GM15510 (cell line): ENCODE data around the gene CLDN5.

Source experiments
- POLR2A ChIP-seq: IDR thresholded peaks from 3 replicates; pipeline ENCODE4 v1.6.1; 2011; ENCODE audit warnings: borderline replicate concordance; ENCODE audit not compliant: insufficient read length; ENCODE audit errors: extremely low read depth

The CLDN5 gene

DNA sequence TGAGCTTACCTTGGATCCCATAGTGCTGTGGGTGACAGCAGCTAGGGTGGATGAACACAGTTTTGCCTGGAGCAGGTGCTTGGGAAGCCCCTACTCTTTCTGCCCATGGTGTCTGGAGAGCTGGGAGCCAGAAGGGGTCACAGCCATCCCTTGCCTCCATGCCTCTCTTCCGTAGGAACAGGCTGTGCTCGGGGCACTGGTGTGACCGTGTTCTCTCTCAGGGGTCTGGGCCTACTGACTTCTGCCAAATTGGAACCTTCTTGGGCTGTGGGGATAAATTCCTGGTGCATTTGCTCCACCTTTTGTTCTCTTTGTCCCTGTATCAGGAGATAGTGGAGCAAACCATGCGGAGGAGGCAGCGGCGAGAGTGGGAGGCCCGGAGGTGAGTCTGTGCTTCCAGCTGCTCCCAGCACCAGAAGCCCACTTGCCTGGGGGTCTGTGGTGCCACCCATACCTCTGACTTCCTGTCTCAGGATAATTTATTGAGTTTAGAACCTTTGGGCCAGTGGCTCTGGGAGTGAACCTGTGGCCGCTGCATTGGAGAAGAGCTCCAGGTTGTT lies 30.1 kb downstream of the CLDN5 start:
- no peak for TF ChIP-seq POLR2A

DNA sequence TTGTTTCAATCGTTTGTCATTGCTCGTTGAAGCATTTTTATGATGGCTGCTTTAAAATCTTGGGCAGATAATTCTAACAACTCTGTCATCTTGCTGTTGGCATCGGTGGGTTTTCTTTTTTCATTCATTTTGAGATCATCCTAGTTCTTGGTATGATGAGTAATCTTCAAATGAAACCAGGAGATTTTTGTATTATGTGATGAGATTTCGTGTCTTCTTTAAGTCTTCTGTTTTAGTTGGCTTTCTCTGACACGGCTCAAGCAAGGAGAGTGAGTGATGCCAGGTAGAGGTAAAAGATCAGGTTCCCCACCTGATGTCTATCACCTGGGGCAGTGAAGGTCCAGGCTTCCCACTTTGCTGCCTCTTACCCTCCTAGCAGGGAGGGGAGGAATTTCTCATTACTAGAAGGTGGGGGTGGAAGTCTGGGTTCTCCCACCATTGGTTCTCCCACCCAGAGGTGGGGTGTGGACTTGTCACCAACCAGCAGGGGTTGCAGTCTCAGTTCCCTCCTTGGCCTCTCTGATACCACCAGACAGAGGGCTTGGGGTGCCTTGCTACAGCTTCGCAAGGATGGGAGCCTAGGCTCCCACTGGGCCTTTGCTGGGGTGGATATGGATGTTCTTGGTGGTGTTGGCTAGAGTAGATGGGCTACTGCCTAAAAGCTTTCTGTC lies 31.6 kb downstream of the CLDN5 start:
- no peak for TF ChIP-seq POLR2A

DNA sequence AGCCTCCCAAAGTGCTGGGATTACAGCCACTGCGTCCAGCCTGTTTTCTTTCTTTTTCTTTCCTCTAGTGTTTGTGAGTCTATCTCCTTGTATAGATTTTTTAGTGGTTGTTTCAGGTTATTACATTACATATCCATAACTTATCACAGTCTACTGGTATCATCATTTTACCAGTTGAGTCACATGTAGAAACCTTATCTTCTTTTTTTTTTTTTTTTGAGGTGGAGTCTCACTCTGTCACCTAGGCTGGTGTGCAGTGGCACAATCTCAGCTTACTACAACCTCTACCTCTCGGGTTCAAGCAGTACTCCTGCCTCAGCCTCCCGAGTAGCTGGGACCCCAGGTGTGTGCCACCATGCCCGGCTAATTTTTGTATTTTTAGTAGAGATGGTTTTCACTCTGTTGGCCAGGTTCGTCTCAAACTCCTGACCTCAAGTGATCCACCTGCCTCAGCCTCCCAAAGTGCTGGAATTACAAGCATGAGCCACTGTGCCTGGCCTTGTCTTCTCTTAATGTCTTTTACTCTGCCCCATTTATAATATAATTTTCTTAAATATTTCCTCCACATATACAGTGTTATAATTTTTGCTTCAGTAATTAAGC lies 33.5 kb downstream of the CLDN5 start:
- no peak for TF ChIP-seq POLR2A

DNA sequence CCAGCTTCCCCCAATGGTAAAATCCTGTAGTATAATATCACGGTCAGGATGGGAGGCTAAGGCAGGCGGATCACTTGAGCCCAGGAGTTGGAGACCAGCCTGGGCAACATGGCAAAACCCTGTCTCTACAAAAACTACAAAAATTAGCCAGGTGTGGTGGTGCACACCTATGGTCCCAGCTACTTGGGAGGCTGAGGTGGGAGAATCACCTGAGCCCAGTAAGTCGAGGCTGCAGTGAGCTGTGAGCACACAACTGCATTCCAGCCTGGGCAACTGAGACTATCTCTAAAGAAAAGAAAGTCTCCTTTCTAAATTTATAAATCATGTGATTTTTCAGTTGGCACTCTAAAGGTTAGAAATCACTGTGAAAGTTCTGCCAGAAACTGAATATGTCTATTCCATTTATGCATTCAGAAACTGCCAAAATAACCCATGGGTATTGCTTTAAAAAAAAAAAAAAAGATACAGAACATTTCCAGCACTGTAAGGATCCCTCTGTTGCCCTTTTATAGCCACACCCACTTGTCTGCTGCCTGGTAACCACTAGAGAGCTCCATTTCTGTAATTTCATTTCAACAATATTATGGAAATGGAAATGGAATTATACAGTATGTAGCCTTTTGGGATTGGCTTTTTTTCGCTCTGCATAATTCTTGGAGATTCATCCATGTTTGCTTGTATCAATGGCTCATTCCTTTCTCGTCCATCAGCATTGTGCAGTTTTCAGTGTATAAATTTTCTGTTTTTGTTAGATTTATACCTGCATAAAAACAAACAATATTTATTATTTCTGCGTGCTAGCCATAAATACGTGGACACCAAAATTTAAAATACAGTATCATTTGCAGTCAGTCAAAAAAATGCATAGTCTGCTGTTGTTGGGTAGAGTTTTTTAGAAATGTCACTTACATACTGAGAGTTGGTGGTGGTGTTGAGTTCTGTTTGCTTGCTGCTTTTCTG lies 35.0 kb downstream of the CLDN5 start:
- TF ChIP-seq POLR2A: no peak

DNA sequence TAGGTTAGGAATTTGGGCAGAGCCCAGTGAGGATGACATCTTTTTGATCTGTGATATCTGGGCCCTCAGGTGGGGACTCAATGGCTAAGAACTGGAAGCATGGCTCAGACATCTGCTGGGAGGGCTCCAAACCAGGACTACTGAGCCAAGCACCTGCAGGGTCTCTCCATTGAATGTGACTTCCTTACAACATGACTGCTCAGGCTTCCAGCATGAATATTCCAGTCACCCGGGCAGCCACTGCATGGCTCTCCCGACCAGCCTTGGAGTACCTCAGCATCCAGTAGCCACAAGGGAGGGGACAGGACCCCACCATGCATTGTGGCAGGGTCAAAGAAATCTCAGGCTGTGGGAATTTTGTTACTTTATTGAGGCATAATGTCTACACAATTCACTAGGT lies 35.9 kb downstream of the CLDN5 start:
- no peak for TF ChIP-seq POLR2A

DNA sequence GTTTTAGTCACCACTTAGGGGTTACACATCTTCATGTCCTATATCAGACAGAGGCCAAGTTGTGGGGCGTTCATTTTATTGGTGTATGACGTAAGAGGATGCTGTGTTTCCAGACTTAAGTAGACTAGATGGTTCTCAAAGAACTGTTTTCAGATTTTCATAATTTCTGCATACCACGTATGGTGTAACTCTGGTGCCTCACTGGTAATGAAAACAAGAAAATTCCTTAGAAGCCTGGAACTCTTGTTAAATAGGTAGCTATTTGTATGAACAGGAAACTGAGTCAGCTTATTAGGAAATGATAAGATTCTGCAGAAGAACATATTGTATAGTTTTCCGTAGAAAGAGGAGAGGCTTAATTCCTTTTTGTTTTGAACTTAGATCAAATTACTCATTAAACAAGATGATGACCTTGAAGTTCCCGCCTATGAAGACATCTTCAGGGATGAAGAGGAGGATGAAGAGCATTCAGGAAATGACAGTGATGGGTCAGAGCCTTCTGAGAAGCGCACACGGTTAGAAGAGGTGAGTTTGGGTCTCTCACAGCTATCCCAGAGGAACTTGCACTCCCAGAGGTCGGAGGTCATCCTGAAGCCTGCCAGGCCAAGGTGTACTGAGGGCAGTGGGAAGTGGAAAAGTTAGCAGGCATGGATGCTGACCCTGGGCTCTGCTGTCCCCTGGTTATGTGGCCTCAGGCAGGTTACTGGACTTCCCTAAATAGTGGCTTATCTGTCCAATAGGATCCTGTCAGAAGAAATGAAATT lies 40.5 kb downstream of the CLDN5 start:
- TF ChIP-seq POLR2A: no peak

DNA sequence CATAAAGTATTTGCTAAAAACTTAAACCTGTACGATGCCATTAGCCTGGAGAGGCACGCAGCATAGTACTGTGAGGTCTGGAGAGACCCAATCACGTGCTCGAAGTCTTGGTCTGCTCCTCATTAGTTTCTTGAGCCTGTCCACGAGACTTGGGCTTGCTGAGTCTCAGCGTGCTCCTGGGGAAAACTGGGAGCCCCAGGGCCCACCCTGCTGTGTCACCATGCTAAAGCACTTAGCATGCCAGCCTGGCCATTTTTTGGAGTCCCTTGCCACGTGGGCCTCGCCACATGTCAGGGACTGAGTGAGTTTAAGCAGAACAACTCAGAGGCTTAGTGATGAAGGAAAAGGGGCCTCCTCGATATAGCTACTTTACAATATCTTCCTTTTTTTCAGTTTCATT lies 41.9 kb downstream of the CLDN5 start:
- no peak for TF ChIP-seq POLR2A

DNA sequence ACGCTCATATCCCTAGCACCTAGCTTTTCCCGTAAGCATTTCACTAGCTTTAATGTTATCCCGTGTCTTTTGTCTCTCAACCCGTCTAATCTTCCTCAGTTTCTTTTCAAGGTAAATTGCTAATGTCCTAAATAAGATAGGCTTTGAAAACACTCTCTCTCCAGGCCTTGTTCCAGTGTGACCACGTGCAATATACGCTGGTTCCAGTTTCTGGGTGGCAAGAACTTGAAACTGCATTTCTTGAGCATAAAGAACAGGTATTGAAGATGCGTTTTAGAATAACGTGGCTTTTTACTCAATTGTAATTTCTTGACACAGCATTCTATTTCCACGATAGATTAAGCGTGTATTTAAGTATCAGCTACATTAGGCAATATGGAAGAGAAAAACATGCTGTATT lies 43.4 kb downstream of the CLDN5 start:
- no peak for TF ChIP-seq POLR2A

DNA sequence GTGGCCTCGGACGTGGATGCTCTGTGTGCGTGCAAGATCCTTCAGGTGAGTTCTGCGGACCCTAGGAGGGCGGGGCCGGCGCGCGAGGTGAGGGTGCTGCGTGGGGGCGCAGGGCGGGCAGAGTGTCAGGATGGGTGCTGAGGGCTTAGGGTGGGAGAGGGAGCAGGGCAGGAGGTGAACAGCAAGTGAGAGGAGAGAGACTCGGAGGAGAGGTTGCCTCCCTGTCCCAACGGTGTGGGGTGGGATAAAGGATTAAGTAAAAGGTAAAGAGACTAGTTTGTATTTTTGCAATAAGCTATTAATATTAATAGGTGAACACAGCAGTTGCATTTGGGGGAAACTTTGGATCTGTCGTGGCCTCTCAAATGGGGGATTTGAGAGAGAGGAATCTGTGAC lies 44.0 kb downstream of the CLDN5 start:
- TF ChIP-seq POLR2A: no peak

DNA sequence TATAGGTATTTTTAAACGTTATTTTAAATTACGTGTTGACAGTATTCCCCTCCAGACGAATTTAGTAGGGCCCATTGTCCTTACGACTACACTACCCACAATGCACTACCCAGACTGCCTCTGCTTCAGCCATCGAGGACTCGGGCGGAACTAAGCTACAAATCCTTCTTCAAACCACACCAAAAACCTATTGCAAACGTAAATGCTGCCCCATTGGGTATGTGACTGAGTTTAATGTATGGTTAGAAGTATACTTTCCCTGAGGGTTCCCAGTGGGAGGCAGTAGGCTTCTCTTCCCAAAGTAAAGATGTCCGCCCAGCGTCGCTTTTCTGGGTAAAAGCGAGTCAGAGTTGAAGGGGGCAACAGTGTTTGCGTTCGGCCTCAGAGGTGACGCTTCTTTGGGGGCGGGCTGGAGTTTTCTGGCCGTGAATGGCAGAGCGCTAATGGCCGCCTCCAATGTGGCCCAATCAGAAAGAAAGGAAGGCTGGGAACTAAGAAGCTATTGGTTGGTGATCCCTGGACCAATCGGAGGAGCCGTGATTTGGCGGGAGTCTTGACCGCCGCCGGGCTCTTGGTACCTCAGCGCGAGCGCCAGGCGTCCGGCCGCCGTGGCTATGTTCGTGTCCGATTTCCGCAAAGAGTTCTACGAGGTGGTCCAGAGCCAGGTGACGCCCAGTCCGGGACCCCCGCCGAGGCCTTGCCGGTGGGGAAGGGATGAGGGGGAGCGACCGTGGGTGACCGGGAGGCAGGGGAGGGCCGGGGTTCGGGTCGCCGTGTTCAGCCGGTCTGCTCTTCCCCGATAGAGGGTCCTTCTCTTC lies 44.6 kb downstream of the CLDN5 start, which contains the start of gene CDC45:
TSS of gene CDC45 (plus strand) at position 566 of the 818 bp plus-strand sequence. CDS start at position 615, 49 bp downstream.
- TF ChIP-seq POLR2A: peak; percentile 71

DNA sequence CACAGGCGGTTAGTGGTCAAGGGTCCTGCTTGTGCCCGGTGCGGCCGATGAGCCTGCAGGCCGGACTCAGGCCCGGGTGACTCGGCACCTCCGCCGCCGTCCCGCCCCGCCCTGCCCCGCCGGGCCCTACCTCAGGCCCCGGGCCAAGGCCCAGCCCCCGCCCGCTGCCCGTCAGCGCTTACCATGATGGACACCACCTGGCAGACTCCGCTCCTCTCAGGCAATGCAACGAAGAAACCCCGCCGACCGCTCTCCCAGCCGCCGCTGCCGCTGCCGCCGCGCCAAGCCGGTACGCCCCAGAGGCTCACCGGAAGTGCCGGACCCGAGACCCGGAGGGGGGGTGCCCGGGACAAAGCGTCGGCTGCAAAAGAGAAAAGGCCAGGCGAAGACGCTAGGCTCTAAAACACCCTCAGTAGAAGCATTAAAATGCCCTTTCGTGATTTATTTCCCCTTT lies 45.3 kb downstream of the CLDN5 start, which contains the start of gene UFD1:
TSS of gene UFD1 (minus strand) at position 293 of the 454 bp plus-strand sequence. CDS start at position 185, 108 bp downstream.
- peak; percentile 64 for TF ChIP-seq POLR2A

DNA sequence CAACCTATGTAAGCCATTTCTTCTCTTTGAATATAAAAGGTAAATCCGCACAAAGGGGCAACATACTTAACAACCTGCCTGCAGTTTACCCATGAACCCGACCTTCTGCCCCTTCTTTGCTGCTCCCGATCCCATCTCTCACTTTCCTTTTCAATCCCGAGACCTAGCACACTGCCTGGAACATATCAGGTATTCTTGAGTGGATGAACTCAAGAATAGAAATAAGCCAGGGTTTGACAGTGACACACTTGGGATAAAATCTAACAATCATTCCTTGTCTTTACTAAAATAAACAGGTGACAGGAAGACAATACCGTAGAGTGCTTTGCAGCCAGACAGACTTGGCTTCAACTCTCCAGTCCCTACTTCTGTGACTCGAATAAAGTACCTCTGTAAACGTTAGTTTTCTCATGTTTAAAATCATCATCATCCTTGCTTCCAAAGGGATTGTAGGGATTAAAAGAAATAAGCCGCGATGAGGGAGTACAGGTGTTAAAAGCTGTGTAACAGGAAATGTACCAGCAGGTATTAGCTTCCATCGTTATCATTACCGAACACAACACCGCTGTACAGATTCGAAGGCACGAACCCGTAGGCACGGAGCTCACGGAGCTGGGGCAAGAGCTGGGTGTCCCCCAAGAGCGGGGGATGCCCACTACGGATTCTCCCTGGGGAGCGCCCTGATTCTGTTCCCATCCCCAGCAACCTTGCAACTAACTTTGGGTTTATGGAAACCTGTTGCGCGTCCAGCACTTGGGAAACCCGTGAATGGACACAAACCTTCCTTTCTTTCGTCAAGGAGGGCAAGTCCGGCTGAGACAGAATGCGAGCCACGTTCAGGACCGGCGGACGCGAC lies 45.9 kb downstream of the CLDN5 start:
- TF ChIP-seq POLR2A: no peak

DNA sequence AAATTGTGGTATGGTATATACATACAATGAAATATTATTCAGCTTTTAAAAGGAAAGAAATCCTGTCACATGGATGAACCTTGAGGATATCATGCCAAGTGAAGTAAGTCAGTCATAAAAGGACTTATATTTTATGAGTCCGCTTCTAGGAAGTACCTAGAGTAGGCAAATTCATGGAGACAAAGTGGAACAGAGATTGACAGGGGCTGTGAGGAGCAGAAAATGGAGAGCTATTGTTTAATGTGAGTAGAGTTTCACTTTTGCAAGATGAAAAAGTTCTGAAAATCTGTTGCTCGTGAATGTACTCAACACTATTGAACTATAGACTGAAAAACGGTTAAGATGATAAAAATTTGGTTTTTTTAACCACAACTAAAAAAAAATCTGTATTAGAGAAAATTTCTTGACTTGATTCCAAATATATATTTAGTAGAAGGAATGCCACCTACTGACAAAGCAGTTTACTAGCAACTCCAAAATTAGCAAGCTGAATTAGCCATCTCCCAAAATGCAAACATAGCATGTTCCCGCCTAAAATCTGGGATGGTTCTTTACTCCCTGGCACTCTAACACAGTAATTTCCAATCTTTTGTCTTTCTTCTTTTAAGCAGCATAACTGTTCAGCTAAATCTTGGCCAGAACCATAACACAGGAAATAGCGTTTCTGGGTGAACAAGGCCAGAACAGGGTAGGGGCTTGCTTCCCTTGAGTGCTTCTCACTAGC lies 46.7 kb downstream of the CLDN5 start:
- TF ChIP-seq POLR2A: no peak
